ENCODE data around the gene SDC3.

The SDC3 gene

DNA sequence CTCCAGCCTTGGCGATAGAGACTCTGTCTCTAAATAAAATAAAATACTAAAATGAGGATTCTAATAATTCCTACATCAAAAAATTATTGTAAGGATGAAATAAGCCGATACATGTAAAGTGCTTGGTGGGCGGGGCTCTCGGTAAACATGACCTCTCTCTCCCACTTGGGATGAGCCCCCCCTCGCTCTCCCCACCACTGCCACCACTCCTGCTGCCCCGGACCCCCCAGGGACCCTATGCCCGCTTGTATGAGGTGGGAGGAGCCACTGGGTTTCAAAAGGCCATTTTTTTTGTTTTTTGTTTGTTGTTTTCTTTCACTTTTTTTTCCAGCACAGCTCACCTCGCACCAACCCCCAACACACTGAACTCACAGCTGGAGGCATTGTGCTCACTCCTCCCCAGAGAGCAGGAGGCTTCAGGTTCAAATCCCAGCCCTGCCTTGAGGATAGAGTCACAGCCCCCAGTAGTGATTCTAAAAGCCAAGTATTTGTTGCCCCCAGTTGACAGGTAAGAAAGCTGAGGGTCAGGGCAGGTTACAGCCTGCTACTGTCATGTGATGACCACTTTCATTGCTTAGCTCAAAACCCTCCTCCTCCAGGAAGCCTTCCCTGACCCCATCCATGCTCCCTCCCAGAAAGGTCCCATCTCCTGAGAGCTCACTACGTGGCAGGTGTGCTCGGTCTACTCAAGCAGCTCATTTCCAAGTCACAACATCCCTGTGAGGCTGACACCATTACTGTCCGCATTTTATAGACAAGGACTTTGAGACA, 4.2 kb downstream of the SDC3 start:
- DNase-seq: no peak

DNA sequence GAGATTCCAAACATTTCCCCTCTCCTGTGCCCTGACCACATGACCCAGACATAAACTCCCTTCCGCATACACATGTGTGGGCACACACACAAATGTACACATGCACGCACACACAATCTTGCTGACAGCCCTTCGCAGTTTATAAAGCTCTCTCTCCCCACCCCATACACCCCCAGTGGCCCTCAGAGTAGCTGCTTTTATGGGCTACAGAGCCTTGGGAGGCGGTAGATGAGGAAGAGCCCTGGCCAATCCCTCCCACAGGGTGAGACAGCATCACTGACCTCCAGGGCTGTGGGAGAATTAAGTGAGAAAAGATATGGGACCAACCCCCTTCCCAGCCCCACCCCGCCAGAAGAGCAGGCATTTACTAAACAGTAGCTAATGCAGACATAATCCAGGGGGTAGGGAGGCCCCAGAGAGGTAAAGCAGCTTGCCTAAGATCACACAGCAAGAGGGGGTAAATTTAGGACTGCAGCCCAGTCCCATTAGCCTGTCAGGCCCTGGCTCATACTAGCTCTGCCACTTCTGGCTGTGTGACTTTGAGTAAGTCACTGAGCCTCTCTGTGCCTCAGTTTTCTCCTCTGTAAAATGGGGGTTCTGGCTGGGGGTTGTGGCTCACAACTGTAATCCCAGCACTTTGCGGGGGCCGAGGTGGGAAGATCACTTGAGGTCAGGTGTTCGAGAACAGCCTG, 5.1 kb downstream of the SDC3 start:
- DNase-seq: no peak

DNA sequence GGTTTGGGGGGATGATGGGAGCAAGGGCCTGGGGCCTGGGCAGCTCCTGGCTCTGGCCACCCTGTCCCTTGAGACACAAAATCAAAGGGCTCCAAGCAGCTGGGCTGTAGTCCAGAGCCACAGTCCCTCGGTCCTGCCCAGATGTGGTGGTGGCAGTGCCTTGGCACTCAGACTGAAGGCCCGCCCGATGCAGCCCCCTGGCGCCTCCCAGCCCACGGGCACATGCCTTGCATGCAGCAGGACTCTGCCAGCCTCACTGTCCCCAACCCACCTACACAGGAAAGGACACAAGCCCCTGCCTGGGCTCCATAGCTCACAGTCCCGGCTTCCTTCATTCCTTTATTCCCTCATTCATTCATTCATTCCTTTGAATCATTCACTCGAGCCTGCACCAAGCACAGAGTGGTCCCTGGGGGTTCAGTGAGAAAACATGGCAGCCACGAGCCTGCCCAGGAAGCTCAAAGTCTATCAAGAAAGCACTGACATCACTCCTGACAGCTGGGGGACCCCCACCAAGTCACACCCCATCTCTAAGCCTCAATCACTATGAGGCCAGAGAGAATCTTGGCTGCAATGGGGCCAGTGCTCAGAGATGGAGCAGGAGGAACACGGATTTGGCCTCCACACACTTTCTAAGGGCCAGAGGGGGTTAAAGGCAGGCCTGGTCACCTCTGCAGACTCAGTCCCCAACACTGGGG, 5.8 kb downstream of the SDC3 start:
- no peak for DNase-seq

DNA sequence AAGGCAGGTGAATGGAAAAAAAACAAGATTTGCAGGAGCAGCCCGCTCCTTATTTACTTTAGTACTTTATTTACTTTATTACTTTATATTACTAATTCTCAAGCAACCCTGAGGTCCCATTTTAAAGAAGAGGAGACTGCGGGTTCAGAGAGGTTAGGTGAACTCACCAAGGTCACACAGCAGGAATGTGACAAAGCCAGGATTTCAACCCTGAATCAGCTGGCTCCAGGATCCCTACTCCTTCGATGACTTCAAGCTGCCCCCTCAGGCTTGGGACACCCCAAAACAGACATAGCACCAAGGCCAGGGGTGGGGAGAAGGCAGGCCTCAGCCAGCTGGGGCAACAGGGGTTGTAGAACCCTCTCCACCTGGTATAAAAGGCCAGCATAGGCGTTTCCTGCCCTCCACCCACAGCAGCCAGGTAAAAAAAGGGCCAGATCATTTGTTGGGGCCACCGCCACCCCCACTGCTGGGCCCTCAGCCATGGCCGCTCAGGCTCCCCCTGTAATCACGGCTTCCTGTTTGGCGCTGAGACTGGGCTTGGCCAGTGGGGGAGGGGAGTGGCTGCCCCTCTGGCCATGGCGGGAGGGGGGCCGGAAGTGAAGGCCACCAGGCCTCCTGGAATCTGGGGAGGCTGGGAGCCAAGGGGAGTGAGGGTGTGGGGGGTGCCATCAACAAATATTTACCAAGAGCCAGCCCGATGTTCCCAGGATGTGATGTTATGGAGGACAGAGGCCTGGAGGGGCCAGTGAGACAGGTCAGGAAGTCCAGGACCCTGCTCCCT, 6.6 kb downstream of the SDC3 start:
- no peak for DNase-seq

DNA sequence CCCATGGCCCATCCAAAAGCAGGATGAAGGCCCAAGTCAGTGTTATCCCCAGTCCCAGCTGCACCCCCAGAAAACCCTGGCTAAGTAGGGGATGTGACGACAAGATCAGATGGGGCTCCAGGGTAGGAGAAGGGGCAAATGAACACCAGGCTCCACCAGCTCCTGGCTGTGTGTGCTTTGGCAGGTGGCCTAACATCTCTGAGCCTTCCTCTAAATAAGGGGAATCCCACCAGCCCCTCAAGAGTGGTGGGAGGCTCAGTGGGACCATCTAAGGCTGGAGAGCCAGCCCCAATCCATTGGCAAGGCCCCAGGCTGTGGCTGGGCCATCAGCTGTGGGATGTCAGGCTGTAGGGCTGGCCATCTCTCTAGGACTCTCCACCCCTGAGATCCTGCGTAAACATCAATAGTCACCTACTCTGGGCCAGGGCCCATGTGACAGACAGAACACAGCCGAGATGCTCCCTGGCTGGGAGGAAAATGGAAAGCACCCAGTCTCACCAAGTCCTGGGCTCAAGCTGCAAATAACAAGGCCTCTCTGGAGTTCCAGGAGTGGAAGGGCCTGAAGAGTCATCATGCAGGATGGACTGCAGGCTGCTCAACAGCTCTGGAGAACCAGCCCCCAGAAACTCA, 7.5 kb downstream of the SDC3 start:
- no peak for DNase-seq

DNA sequence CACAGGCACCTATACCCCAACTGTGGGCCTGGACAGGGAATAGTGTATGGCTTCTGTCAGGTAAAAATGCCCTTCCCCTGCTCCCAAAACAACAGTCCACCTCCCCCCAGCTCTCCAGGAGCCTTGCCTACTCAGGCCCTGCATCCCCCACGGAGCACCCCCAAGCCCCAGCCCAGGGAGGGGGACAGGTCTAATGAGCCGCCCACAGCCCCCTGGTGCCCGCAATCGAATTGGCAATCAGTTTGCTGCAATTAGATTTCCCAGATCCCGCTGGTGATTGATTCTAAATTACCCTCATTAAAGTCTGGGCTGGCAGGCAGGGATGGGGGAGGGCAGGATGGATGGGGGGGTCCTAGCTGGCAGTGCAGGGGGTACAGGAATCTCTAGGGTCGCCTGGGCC, 8.1 kb downstream of the SDC3 start:
- DNase-seq: no peak

DNA sequence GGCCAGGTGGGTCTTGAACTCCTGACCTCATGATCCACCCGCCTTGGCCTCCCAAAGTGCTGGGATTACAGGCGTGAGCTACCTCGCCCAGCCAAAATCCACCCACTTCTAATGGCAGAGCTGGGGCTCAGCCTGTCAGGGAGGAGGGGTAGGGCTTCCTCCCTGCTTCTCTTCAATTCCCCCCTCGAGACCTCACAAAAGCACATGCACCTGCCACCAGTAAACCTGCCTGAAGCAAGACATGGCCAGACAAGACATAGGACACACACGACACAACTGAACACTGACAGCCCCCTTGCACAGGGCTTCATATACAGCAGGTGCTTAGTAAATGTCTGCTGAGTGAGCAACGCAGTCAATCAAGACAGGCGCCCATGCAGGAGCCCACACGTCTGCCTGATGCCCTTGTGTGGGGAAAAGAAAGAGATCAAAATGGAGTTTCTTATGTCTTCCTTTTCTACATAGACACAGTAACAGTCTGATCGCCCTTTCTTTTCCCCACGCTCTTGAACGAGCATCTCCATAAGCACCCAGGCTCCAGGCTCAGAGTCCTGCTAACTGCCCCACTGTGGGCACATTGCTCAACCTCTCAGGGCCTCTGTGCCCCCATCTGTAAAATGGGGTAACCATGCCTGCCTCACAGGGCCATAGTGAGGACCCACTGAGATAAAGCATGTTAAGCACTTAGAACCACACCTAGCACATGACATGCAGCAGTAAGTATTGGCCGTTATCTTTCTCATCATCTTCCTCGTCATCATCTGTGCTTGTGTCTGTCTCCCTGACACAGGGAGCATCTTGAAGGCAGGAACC, 8.8 kb downstream of the SDC3 start:
- DNase-seq: no peak

DNA sequence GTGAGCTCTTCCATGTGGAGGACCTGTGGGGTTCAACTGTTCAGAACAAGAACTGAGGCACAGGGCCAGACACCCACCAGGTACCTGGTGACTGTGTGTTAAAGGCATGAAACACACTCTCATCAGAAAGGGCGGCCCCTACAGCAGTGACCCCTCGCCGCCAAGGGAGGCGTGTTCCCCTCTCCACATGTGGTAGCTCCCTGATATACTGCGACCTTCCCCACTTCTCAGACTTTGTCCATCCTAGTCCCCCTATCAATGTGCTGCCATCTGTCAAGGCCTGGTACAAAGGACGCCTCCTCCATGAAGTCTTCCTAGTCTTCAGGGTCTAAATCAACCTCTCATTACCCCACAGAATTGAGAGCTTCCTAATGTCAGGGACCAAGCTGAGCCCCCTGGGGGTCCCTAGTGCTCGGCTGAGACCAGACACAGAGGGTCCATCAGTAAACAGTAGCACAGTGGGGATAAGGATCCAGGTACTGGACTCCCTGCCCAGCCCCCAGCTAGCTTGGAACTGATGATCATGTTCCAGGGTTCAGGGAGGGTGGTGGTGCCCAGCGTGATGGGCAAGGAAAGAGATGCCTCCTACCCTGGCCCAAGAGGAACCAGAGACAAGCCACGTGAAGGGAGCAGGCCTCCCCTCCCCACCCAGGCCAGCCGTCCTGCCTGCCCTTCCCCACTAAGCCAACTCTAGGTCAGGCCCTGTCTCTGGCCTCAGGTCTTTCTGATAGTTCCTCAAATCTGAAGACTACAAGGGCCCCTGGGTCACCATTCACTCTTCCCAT, 10.3 kb downstream of the SDC3 start:
- no peak for DNase-seq

DNA sequence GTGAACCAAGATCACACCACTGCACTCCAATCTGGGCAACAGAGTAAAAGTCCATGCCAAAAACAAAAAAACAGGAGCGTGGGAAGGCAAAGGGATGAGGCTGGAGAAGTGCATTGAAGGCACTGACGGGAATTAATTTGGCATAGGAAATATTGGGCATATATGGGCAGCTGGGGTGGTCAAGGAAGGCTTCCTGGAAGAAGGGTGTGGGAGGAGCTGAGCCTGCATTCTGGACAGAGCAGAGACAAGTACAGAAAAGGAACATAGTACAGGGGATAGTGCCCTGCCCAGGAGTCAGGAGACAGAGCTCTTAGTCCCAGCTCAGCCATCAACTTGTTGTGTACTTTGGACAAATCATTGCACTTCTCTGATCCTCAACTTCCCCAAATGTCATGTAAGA, 11.7 kb downstream of the SDC3 start:
- no peak for DNase-seq

DNA sequence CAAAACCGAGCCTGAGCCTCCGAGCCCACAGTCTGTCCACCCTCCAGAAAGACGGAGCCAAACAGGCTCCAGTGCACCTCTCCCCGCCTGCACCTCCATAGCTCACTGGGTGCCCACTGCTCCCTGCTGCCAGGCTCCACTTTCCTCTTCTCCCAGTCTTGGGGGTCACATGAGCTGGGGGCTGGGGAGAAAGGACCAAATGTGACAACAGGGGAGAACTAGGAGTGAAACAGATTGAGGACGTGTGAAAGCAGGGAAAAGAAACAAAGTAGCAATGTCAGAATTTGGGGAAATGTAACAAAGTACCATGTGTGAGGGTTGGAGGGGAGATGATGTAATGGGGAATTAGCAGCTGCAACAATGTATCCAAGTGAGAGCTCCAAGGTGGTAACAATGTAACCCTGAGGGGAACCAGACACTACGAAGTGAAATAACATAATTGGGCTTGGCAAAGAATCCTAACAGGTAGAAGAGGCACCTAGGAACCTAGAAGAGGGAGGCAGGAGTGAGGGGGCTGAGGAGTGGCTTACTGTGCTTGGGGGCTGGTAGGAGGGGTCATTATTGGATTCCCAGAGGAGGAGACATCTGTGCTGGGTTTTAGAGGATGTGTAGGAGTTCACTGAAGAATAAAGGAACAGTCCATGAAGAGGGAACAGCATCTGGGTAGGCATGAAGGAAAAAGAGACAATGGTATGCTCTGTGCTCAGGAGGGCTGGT, 12.5 kb downstream of the SDC3 start:
- no peak for DNase-seq

DNA sequence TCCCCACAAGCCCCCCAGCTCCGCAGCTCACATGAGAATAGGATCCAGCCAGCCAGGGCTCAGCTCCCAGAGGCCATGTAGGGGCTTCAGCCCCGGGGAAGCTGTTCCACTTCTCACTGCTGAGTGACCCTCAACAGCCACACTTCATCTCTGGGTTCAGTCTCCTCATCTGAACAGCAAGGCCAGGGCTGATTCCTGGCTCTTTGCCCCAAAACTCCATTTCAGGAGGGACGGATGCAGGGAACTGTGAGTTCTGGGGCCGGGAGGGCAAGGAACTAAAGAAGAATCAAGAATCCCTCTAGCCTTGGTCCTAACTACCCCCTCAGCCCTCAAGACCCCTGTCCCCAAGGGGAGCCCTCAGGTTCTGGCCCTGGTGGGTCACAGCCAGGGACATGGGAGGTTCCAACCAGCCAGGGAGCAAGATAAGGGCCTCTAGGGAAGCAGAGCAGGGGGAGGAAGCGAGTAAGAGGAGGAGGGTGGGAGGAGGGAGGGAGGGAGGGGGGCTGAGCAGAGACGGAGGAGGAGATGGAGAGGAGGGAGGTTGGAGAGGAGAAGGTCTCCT, 13.1 kb downstream of the SDC3 start:
- no peak for DNase-seq

DNA sequence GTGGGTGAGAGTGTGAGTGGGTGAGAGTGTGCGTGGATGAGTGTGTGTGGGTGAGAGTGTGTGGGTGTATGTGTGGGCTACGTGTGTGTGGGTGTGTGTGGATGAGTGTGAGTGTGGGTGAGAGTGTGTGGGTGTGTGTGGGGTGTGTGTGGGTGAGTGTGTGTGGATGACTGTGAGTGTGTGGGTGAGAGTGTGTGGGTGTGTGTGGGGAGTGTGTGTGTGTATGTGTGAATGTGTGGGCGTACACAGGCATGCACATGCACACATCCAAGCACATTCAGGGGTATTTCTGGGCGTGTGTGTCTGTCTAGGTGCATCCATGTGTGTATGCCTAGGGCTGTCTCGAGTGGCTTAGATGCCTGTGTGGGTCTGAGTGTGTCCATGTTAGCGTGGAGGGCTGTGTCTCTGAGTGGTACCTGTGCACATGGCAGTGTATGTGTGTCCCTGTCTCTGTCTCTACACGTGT, 14.0 kb downstream of the SDC3 start:
- no peak for DNase-seq

DNA sequence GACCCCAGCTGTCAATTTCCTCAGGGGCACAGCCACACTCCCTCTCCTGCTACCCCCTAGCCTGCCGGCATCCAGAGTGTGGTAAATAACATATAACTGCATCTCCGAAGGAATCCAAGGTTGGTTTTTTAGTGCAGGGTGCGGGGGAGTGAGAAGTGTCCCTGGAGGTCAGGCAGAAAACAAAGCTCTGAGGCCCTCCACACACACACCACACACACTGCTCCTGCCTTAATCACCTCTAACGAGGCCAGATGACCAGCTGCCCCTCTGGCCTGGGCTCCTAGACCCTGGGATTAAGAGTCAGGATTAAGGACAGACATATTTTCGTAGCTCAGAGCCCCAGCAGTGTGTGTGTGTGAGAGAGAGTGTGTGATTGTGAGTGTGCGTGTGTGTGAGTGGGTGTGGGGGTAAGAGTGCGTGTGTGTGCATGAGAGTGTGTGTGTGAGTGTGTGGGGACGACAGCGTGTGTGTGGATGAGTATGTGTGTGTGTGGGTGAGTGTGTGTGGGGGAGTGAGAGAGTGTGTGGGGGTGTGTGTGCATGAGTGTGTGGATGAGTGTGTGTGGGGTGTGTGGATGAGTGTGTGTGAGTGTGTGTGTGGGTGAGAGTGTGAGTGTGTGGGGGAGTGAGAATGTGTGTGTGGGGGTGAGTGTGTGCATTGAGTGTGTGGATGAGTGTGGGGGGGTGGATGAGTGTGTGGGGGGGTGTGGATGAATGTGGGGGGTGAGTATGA, 14.6 kb downstream of the SDC3 start:
- DNase-seq: no peak

DNA sequence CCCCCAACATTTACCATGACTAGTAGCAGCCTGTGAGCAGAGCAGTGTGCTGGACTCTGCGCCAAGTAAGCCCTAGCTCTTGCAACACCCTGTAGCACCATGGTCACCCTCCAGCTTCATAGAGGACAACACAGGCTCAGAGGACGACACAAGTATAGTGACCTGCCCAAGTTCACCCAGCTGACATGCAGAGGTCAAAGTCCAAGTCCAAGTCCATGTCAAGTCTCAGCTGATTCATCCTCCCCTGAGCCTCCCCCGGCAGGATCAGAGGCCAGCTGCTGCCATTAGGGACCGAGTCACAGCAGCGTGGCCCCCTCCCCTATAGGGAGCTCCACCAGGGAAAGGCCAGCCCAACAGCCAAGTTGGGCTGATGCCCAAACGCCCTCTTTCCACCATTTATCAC, 15.9 kb downstream of the SDC3 start:
- no peak for DNase-seq

DNA sequence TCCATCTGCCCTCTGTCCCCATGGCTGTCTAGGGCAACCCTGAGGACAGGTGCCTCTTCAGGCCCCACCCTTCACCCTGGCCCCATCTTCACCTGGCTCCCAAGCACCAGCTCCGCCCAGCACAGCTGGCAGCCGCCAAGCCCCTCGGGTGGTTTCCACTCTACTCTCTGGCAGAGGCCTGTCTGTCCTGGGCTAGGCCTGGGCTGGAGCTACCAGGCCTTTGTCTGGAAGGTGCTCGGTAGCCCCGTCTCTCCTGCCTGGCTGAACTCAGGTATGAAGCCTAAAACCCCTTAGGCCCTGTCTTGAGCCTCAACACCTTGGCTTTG, 17.4 kb downstream of the SDC3 start:
- DNase-seq: no peak

DNA sequence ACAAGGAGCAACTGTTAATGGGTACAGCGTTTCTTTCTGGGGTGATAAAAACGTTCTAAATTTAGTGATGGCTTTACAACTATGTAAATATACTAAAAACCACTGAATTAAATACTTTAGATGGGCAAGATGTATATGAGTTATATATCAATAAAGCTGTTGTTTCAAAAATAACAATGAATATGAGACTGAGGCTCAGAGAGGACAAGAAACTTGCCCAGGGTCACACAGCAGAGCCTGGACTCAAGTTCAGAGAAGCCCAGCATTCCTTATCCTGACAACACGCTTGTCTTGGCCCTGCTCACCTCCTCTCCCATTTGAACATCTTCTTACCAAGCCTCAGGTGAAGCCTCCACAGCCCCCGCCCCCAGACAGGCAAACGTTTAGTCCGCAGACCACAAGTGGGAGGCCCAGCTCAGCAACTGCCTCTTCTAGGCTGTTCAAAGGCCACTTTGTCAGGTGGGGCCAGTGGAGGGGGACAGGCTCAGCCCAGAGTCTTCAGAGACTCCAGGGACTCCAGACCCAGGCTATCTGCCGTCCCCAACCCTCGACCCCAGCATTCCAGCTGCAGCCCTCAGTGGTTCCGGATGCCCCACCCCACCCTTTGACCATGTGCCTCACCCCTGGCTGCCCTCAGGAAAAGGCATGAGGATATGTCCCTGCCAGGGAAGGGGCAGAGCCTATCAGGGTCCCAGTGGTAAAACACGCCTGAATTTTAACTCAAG, 17.9 kb downstream of the SDC3 start:
- DNase-seq: no peak

DNA sequence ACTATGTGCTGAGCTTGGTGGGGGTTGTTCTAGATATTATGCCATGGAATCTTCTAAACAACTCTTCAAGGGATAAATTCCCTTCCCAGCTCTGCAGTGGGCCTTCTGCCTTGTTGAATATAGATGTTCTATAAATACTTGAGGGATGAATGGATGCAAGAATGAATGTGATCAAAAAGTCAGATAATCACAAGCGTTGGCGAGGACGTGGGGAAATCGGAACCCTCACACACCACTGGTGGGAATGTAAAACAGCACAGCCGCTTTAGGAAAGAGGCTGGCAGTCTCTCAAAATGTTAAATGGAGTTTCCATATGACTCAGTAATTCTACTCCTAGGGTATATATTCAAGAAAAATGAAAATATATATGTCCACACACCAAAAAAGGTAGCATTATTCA, 19.0 kb downstream of the SDC3 start:
- no peak for DNase-seq

DNA sequence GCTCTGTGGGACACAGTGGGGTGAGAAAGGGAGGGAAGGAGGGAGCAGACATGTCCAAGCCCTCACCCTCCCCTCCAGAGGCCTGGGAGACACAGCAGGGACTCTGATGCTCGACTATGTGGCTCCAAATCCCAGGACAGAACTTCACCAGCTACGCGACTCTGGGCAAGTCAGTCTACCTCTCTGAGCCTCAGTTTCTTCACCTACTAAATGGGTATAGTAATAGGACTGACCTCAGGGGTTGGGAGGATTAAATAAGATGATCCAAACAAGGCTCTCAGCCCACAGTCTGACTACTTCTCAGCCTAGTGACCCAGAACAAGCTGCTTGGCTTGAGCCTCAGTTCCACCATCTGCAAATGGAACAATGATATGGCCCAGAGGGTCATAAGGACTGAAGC, 19.6 kb downstream of the SDC3 start:
- DNase-seq: no peak

DNA sequence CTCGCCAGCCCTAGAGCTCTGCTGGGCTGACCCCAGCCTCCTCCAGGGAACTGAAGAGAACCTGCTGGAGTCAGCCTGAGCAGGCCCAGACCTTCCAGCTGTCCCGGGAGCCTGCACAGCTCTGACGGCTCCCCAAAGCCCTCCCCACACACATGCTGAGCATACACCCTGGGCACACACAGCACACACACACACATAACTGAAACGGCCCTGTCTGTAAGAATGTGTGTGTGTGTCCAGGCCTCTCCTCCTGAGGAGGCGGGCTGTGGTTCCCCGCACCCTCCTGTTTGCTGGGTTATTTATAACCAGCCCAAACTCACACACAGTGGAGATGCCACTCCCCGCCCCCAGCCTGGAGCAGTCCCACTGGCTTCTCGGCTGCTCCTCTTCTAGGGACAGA, 20.2 kb downstream of the SDC3 start:
- DNase-seq: peak; percentile 92

Measured in islet precursor cell (in vitro differentiated cells).